ENCODE data around the gene ARHGEF1. TPM values are rescaled to one million over a fixed set of nuclear protein-coding genes. Genes with fewer than 3 reads are reported as not detected.

ARHGEF1 gene
- total RNA-seq, 2 donors from 2014 or later, result 87.8 to 93.6 TPM

DNA sequence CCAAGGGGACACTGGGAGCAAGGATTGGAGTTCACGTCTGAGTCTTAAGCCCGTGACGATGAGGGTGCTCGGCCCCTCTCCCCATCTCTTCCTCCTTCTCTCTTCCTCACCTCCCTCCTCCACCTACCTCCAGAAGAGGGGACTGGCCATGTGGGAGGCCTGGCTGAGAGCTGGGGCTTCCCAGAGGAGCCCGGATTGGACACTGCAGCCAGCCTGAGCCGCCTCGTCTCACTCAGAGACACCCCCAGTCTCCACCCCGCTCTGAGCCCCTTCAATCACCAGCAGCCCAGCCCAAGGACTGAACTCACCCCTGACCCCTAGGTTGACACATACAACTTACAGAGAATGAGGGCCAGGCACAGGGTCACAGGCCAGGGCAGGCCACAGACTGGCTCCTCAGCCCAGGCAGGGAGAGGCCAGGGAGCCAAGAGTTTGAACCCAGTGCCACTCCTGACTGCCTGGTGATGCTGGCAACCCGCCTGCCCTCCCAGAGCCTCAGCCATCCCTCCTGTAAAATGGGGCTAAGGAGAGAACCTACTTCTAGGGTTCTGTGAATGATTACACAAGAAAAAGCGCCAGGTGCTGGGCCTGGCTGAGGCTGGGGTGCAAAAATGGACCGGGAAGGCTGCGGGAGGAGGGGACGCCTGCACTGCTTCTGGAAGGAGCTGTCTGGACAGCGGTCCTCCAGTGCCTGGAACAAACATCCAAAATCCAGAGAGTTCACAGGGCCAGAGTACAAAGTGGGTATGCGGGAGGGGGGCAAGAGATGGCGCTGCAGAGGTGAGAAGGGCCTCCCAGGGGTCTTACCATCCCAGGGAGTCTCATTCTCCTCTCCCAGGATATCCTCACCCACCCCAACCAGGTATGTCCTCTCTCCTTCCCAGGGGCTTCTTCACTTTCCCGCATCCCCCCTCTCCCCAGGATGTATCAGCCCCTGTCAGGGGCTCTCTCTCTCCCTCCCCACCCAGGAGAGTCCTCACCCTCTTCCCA, 4.8 kb upstream of the ARHGEF1 start:
- no peak for ATAC-seq

GRCh38 chr19:41879080-41879479, 3.9 kb upstream of the ARHGEF1 start:
- DNase-seq, result no peak
- intact Hi-C loops (cut with DNase I, micrococcal nuclease), result loop anchor here (10.0 kb wide), 2 partner anchors 56 to 76 kb away; partner anchors contain the start of gene RABAC1 (in 1 of the 2)
- ATAC-seq, result no peak

More for the DNA sequence above, 4.8 kb upstream of the ARHGEF1 start:
- no peak for DNase-seq
- intact Hi-C loops (cut with DNase I, micrococcal nuclease), result loop anchor here (10.0 kb wide), 2 partner anchors 57 to 77 kb away; partner anchors contain the start of gene RABAC1 (in 1 of the 2)

GRCh38 chr19:41879670-41880328, 3.2 kb upstream of the ARHGEF1 start:
- intact Hi-C loops (cut with DNase I, micrococcal nuclease), result loop anchor here (10.0 kb wide), 2 partner anchors 55 to 75 kb away; partner anchors contain the start of gene RABAC1 (in 1 of the 2)
- DNase-seq (no peak), ATAC-seq (no peak)

DNA sequence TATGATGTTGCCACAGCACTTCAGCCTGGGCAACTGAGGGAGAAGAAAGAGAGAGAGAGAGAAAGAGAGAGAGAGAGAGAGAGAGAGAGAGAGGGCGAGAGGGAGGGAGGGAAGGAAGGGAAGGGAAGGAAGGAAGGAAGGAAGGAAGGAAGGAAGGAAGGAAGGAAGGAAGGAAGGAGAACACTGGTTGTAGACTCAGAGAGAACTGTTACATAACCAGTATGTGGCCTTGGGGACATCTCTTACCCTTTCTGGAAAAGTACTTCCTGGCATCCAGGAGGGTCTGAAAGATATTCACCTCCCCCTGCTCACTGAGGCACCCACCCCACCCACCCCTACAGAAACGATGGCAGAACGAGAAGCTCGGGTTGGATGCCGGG, 2.7 kb upstream of the ARHGEF1 start:
- ATAC-seq, result no peak
- intact Hi-C loops (cut with DNase I, micrococcal nuclease), result no loop called here
- no peak for DNase-seq

GRCh38 chr19:41883463-41883820, 458 bp downstream of the ARHGEF1 start:
- ATAC-seq, result peak; percentile 1
- intact Hi-C loops (cut with DNase I, micrococcal nuclease), result no loop called here
- DNase-seq, result peak in 1 of 2 donors; percentile 24

GRCh38 chr19:41883821-41884733, 1.1 kb downstream of the ARHGEF1 start:
- intact Hi-C loops (cut with DNase I, micrococcal nuclease), result no loop called here
- DNase-seq (peak; percentile 96), ATAC-seq (peak; percentile 88)

- ATAC-seq, result no peak
- intact Hi-C loops (cut with DNase I, micrococcal nuclease), result no loop called here
Observed at GRCh38 chr19:41886761-41887710, 4.1 kb downstream of the ARHGEF1 start.

GRCh38 chr19:41887711-41888382, 4.9 kb downstream of the ARHGEF1 start:
- ATAC-seq, result peak; percentile 39
- DNase-seq, result peak; percentile 73 to 79
- intact Hi-C loops (cut with DNase I, micrococcal nuclease), result no loop called here

More at GRCh38 chr19:41886761-41887710, 4.1 kb downstream of the ARHGEF1 start:
- peak in 1 of 2 donors; percentile 41 for DNase-seq

GRCh38 chr19:41888926-41889325, 5.9 kb downstream of the ARHGEF1 start:
- intact Hi-C loops (cut with DNase I, micrococcal nuclease), result no loop called here
- DNase-seq, result no peak

DNA sequence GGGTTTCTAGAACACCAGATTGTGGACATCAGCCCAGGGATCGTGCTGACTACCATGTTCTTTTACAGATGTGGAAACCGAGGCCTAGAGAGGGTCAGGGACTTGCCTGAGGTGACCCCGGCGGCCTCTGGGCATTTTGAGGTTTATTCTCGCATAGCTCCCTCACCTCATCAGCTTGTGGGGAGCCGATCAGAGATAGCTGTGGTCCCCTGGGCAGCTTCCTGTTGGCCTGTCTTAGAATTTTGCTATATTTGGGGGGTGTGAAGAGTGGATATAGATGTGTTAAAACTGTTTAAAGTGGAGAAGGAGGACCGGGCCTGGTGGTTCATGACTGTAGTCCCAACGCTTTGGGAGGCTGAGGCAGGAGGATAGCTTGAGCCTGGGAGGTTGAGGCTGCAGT, 6.9 kb downstream of the ARHGEF1 start:
- DNase-seq, result no peak
- intact Hi-C loops (cut with DNase I, micrococcal nuclease), result no loop called here
- ATAC-seq, result no peak

More at GRCh38 chr19:41888926-41889325, 5.9 kb downstream of the ARHGEF1 start:
- ATAC-seq, result no peak

- ATAC-seq, result no peak
Observed at GRCh38 chr19:41890936-41891335, 8.0 kb downstream of the ARHGEF1 start.

DNA sequence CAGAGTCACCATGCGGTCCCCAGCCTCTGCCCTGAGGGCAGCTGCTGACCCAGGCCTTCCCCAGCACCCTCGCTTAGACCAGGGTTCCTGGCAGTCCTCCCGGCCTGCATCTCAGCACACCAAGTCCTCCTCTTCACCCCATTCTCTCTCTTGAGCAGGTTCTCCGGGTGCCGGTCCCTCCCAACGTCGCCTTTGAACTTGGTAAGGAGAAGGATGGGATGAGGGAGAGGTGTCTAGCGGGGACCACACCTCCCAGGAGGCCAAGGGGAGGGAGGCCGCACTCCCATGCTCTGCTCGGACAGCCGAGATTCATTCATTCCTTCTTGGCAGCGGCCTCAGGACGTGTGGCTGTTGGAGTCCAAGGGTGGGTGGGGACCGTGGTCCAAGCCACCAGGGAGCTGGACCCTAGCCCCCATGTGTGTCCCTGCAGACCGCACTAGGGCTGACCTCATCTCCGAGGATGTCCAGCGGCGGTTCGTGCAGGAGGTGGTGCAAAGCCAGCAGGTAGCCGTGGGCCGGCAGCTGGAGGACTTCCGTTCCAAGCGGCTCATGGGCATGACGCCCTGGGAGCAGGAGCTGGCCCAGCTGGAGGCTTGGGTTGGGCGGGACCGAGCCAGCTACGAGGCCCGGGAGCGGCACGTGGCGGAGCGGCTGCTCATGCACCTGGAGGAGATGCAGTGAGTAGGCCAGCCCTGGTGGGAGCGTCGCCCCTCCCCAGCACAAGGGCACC, 9.4 kb downstream of the ARHGEF1 start:
- intact Hi-C loops (cut with DNase I, micrococcal nuclease), result no loop called here
- DNase-seq, result no peak

More at GRCh38 chr19:41890936-41891335, 8.0 kb downstream of the ARHGEF1 start:
- intact Hi-C loops (cut with DNase I, micrococcal nuclease), result no loop called here
- DNase-seq, result no peak

DNA sequence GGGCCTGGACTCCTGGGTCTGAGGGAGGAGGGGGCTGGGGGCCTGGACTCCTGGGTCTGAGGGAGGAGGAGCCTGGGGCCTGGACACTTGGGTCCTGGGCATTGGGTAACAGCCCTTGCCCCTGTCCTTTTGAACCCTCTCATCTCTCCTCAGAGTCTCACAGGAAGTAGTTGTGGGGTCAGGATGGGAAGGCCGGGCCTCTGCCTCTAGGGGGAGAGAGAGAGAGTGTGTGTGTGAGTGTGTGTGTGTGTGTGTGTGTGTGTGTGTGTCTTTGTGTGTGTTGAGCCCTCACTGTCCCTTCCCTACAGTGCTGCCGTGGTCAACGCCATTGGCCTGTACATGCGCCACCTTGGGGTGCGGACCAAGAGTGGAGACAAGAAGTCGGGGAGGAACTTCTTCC, 10.9 kb downstream of the ARHGEF1 start:
- peak; percentile 29 for ATAC-seq
- DNase-seq, result no peak
- intact Hi-C loops (cut with DNase I, micrococcal nuclease), result no loop called here

More for the DNA sequence above, 9.4 kb downstream of the ARHGEF1 start:
- ATAC-seq, result no peak

- ATAC-seq, result no peak
- DNase-seq, result no peak
- intact Hi-C loops (cut with DNase I, micrococcal nuclease), result no loop called here
Observed at GRCh38 chr19:41894350-41894749, 11.4 kb downstream of the ARHGEF1 start.

DNA sequence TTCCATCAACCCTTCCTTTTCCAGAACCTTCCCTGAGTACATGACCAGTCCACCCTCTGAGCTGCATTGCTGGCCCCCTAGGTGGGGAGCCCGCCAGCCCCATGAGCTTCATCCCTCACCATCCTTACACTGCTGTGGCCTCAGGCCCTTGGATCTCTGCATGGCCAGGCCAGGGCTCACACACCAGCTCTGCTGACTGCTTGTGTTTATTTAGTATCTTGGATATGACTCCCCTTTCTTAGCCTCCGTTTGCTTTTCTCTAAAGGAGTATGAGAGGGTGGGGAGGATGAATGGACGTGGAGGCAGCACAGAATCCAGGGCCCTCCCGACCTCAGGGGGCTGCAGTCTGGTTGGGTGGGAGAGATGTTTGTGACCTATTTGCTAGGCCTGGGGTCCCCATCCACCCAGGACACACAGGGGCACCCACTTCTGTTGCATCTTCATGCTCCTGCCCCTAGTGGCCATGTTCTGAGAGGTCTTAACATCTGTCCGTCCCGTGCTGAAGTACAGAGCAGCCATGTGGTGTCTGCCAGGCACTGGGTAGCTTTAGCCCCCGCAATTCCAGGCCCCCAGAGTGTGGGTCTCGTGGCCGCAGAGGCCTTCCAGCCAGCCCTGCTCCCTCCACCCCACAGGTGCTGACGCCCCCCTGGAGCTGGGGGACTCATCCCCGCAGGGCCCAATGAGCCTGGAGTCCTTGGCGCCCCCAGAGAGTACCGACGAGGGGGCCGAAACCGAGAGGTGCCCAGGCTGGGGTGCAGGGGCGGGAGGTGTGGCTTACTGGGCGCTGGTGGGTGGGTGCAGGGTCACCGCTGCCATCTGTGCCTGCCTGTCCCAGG, 13.0 kb downstream of the ARHGEF1 start:
- no peak for DNase-seq
- no peak for ATAC-seq
- intact Hi-C loops (cut with DNase I, micrococcal nuclease), result no loop called here

DNA sequence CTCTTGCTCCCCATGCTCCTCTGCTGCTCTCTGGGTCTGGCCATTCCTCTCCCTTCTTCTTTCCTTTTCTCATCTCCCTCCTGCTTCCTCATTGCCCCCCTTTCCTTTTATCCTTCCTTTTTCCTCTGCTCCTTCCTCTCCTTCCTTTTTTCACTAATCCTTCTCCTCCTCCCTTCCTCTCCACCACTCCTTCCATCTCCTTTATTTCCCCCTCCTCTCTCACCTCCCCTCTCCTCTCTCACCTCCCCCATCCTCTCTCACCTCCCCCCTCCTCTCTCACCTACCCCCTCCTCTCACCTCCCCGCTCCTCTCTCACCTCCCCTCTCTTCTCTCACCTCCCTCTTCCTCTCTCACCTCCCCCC, 13.6 kb downstream of the ARHGEF1 start:
- DNase-seq, result no peak
- ATAC-seq, result no peak
- intact Hi-C loops (cut with DNase I, micrococcal nuclease), result no loop called here

Measured in left colon (tissue), 2 donors.